Mesodermal cell (in vitro differentiated cells): ENCODE measurements around the gene ACTN4.
"Not testable (repeated sequence)": the region's sequence is repeated elsewhere in the genome, so short reads cannot be mapped to it uniquely, and the experiment has no call there.

Experiments used
- H3K27ac ChIP-seq: 2 replicates; pipeline ENCODE4 v1.7.0; 2013; ENCODE audit warnings: mild to moderate bottlenecking, low read depth, low read length, moderate library complexity; ENCODE audit not compliant: severe bottlenecking
- H3K36me3 ChIP-seq: 2 replicates; pipeline ENCODE4 v1.7.1; 2013; ENCODE audit warnings: mild to moderate bottlenecking, low read length, moderate library complexity; ENCODE audit not compliant: control insufficient read depth, insufficient read depth
- H3K4me1 ChIP-seq: one replicate; pipeline ENCODE4 v1.7.1; 2013; ENCODE audit warnings: mild to moderate bottlenecking, low read length; ENCODE audit not compliant: insufficient read depth, control insufficient read depth, poor library complexity, severe bottlenecking
- H3K4me3 ChIP-seq: 2 replicates; pipeline ENCODE4 v1.7.0; 2013; ENCODE audit warnings: low read length, control low read depth, mild to moderate bottlenecking; ENCODE audit not compliant: insufficient read depth, poor library complexity, severe bottlenecking; ENCODE audit errors: extremely low read depth
- H3K9me3 ChIP-seq: 2 replicates; pipeline ENCODE4 v1.7.1; 2013; ENCODE audit warnings: mild to moderate bottlenecking, low read length, moderate library complexity; ENCODE audit not compliant: control insufficient read depth
- WGBS, 2 experiments: methylation state at CpG; one replicate each; pipeline ENCODE4 v1.1.5; 2013; ENCODE audit warnings: missing lambda C conversion rate in 2 of 2; ENCODE audit not compliant: insufficient coverage in 2 of 2; 5-methylcytosine and 5-hydroxymethylcytosine counted together

ACTN4 gene

DNA sequence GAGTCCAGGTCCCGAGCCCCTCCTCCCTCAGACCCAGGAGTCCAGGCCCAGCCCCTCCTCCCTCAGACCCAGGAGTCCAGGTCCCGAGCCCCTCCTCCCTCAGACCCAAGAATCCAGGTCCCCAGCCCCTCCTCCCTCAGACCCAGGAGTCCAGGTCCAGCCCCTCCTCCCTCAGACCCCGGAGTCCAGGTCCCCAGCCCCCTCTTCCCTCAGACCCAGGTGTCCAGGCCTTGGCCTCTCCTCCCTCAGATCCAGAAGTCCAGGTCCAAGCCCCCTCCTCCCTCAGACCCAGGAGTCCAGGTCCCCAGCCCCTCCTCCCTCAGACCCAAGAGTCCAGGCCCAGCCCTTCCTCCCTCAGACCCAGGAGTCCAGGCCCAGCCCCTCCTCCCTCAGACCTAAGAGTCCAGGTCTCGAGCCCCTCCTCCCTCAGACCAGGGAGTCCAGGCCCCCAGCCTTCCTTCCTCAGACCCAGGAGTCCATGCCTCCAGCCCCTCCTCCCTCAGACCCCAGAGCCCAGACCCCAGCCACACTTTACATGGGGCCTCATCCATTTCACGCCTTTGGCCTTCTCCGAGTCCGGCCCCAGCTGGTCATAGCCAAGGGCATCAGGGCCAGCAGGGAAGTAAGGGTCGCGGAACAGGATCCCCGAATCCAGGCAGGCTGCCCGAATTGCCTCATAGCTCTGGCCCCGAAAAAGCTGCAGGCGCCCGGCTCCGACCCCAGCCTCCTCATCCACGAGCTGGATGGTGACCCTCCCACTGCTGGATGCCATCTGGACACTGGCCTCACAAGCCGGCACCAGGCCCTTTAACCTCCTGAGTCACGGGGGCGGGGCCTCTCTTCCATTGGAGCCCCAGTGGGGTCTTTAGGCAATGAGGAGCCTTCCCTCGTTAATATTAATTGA lies 96.2 kb downstream of the ACTN4 start:
- WGBS, 2 experiments: 92 to 96% methylated on average over 16 to 17 of the region's 20 CpGs

DNA sequence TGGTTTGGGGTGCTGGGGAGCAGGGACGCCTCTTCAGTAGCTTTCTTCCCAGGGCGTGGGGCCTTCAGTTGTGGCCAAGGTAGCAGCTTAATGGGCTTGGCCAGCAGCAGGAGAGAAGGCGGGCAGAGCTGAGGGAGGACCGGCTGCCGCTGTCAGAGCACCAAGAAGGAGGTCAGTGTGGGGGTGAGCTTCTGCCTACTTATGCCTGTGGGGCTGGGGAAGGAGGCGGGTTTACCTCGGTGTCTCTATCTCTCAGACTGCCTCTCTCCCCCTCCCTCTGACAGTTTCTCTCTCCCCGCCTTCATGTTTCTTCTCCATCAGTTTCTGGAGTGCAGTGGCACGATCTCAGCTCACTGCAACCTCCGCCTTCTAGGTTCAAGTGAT lies 96.8 kb downstream of the ACTN4 start, which contains the start of gene CAPN12:
TSS of gene CAPN12 (minus strand) at position 177 of the 384 bp plus-strand sequence. CDS start 309 bp downstream, outside the sequence.
- H3K9me3 ChIP-seq: no peaks in the 10 kb centered on the region
- H3K27ac ChIP-seq: no peak within 1 kb of the TSS
- WGBS, 2 experiments: 98 to 100% methylated on average over 5 to 8 of the region's 10 CpGs
- no peaks in the 10 kb centered on the region for H3K4me1 ChIP-seq
- H3K4me3 ChIP-seq: no peak within 1 kb of the TSS
- no peaks in the 10 kb centered on the region for H3K36me3 ChIP-seq

More for the DNA sequence above, 96.2 kb downstream of the ACTN4 start:
- Histone ChIP-seq H3K36me3 (no peaks in the 10 kb centered on the region), H3K27ac (no peak overlapping the region), H3K9me3 (no peaks in the 10 kb centered on the region), H3K4me3 (no peak overlapping the region), H3K4me1 (no peaks in the 10 kb centered on the region)

DNA sequence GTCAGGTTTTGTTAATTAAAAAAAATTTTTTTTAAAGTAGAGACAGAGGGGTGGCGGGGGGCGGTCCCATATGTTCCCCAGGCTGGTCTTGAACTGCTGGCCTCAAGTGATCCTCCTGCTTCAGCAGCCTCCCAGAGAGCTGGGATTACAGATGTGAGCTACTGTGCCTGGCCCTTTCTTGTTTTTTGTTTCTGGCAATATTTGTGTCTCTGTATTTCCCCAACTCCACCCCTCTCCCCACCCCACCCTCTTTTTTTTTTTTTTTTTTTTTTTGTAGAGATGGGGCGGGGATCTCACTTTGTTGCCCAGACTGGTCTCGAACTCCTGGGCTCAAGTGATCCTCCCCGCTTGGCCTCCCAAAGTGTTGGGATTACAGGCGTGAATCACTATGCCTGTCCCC lies 97.4 kb downstream of the ACTN4 start:
- no peaks in the 10 kb centered on the region for H3K36me3 ChIP-seq
- 95 to 97% methylated on average over 3 to 6 of the region's 6 CpGs for WGBS, 2 experiments
- no peak overlapping the region for H3K27ac ChIP-seq
- no peaks in the 10 kb centered on the region for H3K4me1 ChIP-seq
- no peaks in the 10 kb centered on the region for H3K9me3 ChIP-seq
- no peak overlapping the region for H3K4me3 ChIP-seq

DNA sequence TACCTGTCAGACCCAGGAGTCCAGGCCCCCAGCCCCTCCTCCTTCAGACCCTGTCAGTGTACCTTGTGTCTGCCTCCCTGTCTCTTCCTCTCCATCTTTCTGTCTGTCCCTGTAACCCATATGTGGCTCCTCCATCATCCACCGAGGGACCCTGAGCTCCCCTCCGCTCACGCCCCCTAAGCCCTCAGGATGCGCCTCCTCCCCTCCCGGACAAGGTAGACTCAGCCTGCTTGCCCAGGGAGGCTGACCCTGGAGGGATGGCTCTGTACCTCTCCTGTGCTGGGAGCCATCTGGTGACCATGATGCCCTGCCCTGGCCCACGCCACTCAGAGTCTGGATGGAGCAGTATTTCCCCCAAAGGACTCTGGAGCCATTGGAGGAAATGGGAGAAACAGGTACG lies 97.9 kb downstream of the ACTN4 start:
- Histone ChIP-seq H3K4me1 (no peaks in the 10 kb centered on the region), H3K4me3 (no peak overlapping the region), H3K27ac (no peak overlapping the region), H3K9me3 (no peaks in the 10 kb centered on the region), H3K36me3 (no peaks in the 10 kb centered on the region)
- WGBS, 2 experiments: 86 to 91% methylated on average over 7 of the region's 7 CpGs

DNA sequence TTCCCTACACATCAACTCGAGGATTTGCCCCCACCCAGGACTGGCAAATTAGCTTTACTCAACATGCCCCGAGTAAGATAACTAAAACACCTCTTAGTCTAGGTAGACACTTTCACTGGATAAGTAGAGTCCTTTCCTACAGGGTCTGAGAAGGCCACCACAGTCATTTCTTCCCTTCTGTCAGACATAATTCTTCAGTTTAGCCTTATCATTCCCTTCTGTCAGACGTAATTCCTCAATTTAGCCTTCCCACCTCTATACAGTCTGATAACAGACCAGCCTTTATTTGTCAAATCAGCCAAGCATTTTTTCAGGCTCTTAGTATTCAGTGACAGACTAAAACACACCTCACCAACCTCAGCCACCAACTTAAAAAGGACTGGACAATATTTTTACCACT lies 106.3 kb downstream of the ACTN4 start:
- H3K27ac ChIP-seq, H3K4me3 ChIP-seq: not testable (repeated sequence)

DNA sequence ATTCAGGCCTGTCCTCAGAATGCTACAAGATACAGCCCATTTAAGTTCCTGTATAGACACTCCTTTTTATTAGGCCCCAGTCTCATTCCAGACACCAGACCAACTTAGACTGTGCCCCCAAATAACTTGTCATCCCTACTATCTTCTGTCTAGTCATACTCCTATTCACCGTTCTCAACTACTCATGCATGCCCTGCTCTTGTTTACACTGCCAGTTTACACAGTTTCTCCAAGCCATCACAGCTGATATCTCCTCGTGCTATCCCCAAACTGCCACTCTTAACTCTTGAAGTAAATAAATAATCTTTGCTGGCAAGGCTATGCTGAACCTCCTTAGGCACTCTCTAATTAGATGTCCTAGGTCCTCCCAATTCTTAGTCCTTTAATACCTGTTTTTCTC lies 106.7 kb downstream of the ACTN4 start:
- not testable (repeated sequence) for H3K4me3 ChIP-seq, H3K9me3 ChIP-seq, H3K27ac ChIP-seq, H3K4me1 ChIP-seq, H3K36me3 ChIP-seq
- WGBS, 2 experiments: no CpG with 5 or more reads among the region's 2 CpGs

More for the DNA sequence above, 106.3 kb downstream of the ACTN4 start:
- 82 to 93% methylated on average over 2 to 3 of the region's 3 CpGs for WGBS, 2 experiments
- H3K4me1 ChIP-seq, H3K9me3 ChIP-seq, H3K36me3 ChIP-seq: not testable (repeated sequence)

DNA sequence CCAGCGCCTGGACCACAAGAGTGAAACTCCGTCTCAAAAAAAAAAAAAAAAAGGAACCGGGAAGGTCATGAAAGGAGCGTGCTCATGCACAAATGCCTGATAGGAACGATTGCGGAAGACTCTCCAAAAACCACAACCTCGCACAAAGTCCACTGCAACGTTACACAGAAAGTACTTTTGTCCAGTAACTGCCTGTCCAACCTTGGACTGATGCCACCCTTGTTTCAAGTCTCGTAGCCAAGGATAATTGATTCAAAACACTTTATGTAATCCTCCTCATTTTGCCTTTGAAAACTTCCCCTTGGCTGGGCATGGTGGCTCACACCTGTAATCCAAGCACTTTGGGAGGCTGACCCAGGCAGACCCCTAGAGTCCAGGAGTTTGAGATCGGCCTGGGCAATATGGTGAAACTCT lies 112.1 kb downstream of the ACTN4 start:
- Histone ChIP-seq H3K36me3 (no peaks in the 10 kb centered on the region), H3K4me1 (no peaks in the 10 kb centered on the region), H3K9me3 (no peaks in the 10 kb centered on the region), H3K4me3 (no peak overlapping the region), H3K27ac (no peak overlapping the region)
- WGBS, 2 experiments: 85 to 87% methylated on average over 9 to 10 of the region's 10 CpGs

DNA sequence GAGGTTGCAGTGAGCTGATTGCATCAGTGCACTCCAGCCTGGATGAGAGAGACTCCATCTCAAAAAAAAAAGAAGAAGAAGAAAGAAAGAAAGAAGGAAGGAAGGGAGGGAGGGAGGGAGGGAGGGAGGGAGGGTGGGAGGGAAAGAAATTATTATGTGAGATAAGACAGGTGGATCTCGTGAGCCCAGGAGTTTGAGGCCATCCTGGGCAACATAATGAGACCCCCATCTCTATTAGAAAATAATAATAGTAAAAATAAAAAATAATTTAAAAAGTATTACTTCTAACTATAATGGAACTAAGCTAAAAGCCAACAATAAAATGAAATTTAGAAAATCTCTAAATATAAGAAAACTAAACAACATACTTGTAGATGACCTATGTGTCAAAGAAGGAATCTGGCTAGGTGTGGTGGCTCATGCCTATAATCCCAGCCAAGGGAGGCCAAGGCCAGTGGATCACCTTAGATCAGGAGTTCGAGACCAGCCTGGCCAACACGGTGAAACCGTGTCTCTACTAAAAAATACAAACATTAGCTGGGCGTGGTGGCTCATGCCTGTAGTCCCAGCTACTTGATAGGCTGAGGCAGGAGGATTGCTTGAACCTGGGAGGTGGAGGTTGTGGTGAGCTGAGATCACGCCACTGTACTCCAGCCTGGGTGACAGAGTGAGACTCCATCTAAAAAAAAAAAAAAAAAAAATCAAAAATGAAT lies 113.5 kb downstream of the ACTN4 start:
- not testable (repeated sequence) for H3K4me1 ChIP-seq, H3K4me3 ChIP-seq
- 71 to 72% methylated on average over 4 of the region's 6 CpGs for WGBS, 2 experiments

DNA sequence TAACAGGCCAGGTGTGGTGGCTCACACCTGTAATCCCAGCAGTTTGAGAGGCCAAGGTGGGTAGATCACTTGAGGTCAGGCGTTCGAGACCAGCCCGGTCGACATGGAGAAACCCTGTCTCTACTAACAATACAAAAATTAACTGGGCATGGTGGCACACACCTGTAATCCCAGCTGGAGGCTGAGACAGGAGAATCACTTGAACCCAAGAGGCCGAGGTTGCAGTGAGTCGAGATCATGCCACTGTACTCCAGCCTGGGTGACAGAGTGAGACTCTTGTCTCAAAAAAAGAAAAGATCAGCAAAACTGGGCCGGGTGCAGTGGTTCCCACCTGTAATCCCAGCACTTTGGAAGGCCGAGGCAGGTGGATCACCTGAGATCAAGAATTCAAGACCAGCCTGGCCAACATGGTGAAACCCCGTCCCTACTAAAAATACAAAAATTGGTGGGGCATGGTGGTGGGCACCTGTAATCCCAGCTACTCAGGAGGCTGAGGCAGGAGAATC lies 114.5 kb downstream of the ACTN4 start:
- not testable (repeated sequence) for H3K36me3 ChIP-seq, H3K9me3 ChIP-seq, H3K4me3 ChIP-seq, H3K4me1 ChIP-seq, H3K27ac ChIP-seq
- WGBS, 2 experiments: 91 to 94% methylated on average over 5 to 7 of the region's 9 CpGs

More for the DNA sequence above, 113.5 kb downstream of the ACTN4 start:
- H3K36me3 ChIP-seq, H3K9me3 ChIP-seq, H3K27ac ChIP-seq: not testable (repeated sequence)

DNA sequence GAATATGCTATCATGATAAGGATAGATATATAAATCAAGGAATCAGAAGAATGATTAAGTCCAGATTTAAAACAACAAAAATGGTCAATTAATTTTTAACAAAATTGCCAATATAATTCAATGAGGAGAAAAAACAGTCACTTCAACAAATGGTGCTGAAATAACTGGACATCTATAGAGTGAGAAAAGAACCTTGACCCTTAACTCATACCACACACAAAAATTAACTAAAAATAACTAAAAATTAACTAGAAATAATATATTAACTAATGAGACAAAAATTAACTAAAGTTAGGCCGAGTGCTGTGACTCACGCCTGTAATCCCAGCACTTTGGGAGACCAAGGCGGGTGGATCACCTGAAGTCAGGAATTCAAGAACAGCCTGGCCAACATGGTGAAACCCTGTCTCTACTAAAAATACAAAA lies 116.4 kb downstream of the ACTN4 start:
- H3K4me1 ChIP-seq: no peaks in the 10 kb centered on the region
- H3K4me3 ChIP-seq: no peak overlapping the region
- 82 to 100% methylated on average over 2 of the region's 3 CpGs for WGBS, 2 experiments
- no peaks in the 10 kb centered on the region for H3K36me3 ChIP-seq
- no peak overlapping the region for H3K27ac ChIP-seq
- H3K9me3 ChIP-seq: no peaks in the 10 kb centered on the region
